Endothelial cell of umbilical vein (primary cell): ENCODE data around the gene CLEC14A. TPM values are rescaled to one million over a fixed set of nuclear protein-coding genes. Genes with fewer than 3 reads are reported as not detected.

Experiments
- BruUV-seq: library from RNA; stranded (reverse); fragments of 400-500 nt; replicated peaks from 2 replicates; lab custom pipeline; 2021; lab: Mats Ljungman, UMichigan
- CTCF ChIA-PET: fragments of 300-600, 350-600 bp; sonication (Branson Sonifier 250); formaldehyde crosslinking; loops from one replicate; lab custom pipeline; 2021; ENCODE audit warnings: antibody characterized with exemption, inconsistent platforms; lab: Charles Lee
- POLR2A ChIA-PET: fragments of 300-600, 350-600 bp; sonication (Branson Sonifier 250); formaldehyde crosslinking; loops from one replicate; lab custom pipeline; 2021; ENCODE audit warnings: antibody characterized with exemption, inconsistent platforms; lab: Charles Lee
- DNase-seq: peaks from one replicate; pipeline ENCODE4 v3.0.0-alpha.2; 2011; ENCODE audit warnings: low read depth, low spot score
- FAIRE-seq: peaks from 2 replicates; lab custom pipeline; 2011; peaks lifted over from hg19 to GRCh38; lab: Jason Lieb, UNC
- H2AFZ ChIP-seq: 2 replicates; pipeline ENCODE4 v1.6.0; 2012; ENCODE audit warnings: low read depth, low read length, control low read depth, inconsistent platforms
- H3K27ac ChIP-seq: 2 replicates; pipeline ENCODE4 v1.5.1; 2011; ENCODE audit warnings: low read depth, mild to moderate bottlenecking, control low read depth, low read length, moderate library complexity; ENCODE audit not compliant: insufficient read depth
- H3K27me3 ChIP-seq, 2 experiments: 2 replicates each; pipeline versions ENCODE4 v1.6.0 to v1.6.1; 2011; ENCODE audit warnings: low read length in 2 of 2, mixed read lengths in 1 of 2; ENCODE audit not compliant: control insufficient read depth in 2 of 2, insufficient read depth in 2 of 2
- H3K36me3 ChIP-seq, 2 experiments: 2 replicates in 1 of 2; 3 replicates in 1 of 2; pipeline ENCODE4 v1.5.1; 2011; ENCODE audit warnings: low read length in 2 of 2, mild to moderate bottlenecking in 1 of 2, moderate library complexity in 1 of 2; ENCODE audit not compliant: control insufficient read depth in 2 of 2, insufficient read depth in 2 of 2; ENCODE audit errors: extremely low read depth in 1 of 2
- H3K4me1 ChIP-seq: 3 replicates; pipeline ENCODE4 v1.5.1; 2011; ENCODE audit warnings: mild to moderate bottlenecking, low read length; ENCODE audit not compliant: control insufficient read depth, insufficient read depth; ENCODE audit errors: extremely low read depth
- H3K4me2 ChIP-seq: 2 replicates; pipeline ENCODE4 v1.6.1; 2011; ENCODE audit warnings: low read length, control low read depth, mixed read lengths; ENCODE audit not compliant: insufficient read depth
- H3K4me3 ChIP-seq, 3 experiments: fragments of 200-600 bp in 1 of 3; sonication (generic), shearing (Covaris generic) in 1 of 3; replicated peaks in 1 of 3; 2 replicates each; pipeline ENCODE4 v1.5.1; 2011 to 2016; ENCODE audit warnings: control low read depth in 3 of 3, low read length in 3 of 3, mild to moderate bottlenecking in 2 of 3, inconsistent platforms in 1 of 3, low read depth in 1 of 3, moderate library complexity in 1 of 3; ENCODE audit not compliant: insufficient read depth in 1 of 3
- H3K79me2 ChIP-seq: 2 replicates; pipeline ENCODE4 v1.6.0; 2012; ENCODE audit warnings: low read length, inconsistent platforms; ENCODE audit not compliant: control insufficient read depth, insufficient read depth
- H3K9ac ChIP-seq: replicated peaks from 2 replicates; pipeline ENCODE3; 2011; ENCODE audit warnings: low read length, control low read depth; ENCODE audit not compliant: insufficient read depth; ENCODE audit errors: extremely low read depth
- H3K9me1 ChIP-seq: replicated peaks from 3 replicates; pipeline ENCODE4 v1.6.0; 2011; ENCODE audit warnings: mild to moderate bottlenecking, low read length; ENCODE audit not compliant: control insufficient read depth, insufficient read depth; ENCODE audit errors: extremely low read depth
- H3K9me3 ChIP-seq: replicated peaks from 2 replicates; pipeline ENCODE4 v1.5.1; 2012; ENCODE audit warnings: low read length, inconsistent platforms; ENCODE audit not compliant: control insufficient read depth, insufficient read depth
- H4K20me1 ChIP-seq: replicated peaks from 2 replicates; pipeline ENCODE3; 2011; ENCODE audit warnings: mild to moderate bottlenecking, low read length; ENCODE audit not compliant: control insufficient read depth, insufficient read depth; ENCODE audit errors: extremely low read depth
- JUN ChIP-seq: IDR thresholded peaks from 2 replicates; pipeline ENCODE4 v1.6.1; 2011; ENCODE audit warnings: borderline replicate concordance, low read depth; ENCODE audit not compliant: insufficient read length, insufficient read depth
- POLR2A ChIP-seq: IDR thresholded peaks from 2 replicates; pipeline ENCODE4 v1.6.1; 2012; ENCODE audit warnings: low read depth, mild to moderate bottlenecking, control low read depth, low read length
- dilution Hi-C: fragments of 300-500 bp; cut with MboI; formaldehyde crosslinking; loops from one replicate; pipeline ENCODE4 v1.15.0; 2019; ENCODE audit warnings: low sequenced_read_pairs; ENCODE audit not compliant: extremely low pct_ligation_motif_present
- intact Hi-C: fragments of 100-400 bp; cut with micrococcal nuclease; formaldehyde crosslinking; loops from one replicate; pipeline ENCODE4 v1.10.0; 2022
- polyA plus RNA-seq, 4 experiments: library from polyadenylated mRNA; depleted of rRNA in 3 of 4; stranded (reverse) in 3 of 4; unstranded in 1 of 4; fragments of >200 nt; gene quantifications; 2 replicates each; pipeline versions ENCODE4 v1.2.1 to v1.2.3, GENCODE V29; 2011 to 2012; ENCODE audit warnings: missing spikeins in 1 of 4
- total RNA-seq: library from RNA; stranded (reverse); gene quantifications from 2 replicates; pipeline ENCODE4 v1.2.3, GENCODE V29; 2021
- TF ChIP-seq, protein P1 (sequence below), 2 donors: IDR thresholded peaks; 1 replicate in 1 of 2; 2 replicates in 1 of 2; pipeline ENCODE4 v1.5.1; 2011; ENCODE audit warnings: low read length in 2 of 2, mild to moderate bottlenecking in 2 of 2, moderate library complexity in 2 of 2, control low read depth in 1 of 2, inconsistent platforms in 1 of 2, low read depth in 1 of 2; ENCODE audit not compliant: insufficient read depth in 1 of 2; ENCODE audit errors: extremely low read depth in 1 of 2

The CLEC14A gene
- total and polyA plus RNA-seq, 2 donors (not counting 3 experiments of a cell fraction or from before 2014, with no cell fraction given), result 396 to 562 TPM

DNA sequence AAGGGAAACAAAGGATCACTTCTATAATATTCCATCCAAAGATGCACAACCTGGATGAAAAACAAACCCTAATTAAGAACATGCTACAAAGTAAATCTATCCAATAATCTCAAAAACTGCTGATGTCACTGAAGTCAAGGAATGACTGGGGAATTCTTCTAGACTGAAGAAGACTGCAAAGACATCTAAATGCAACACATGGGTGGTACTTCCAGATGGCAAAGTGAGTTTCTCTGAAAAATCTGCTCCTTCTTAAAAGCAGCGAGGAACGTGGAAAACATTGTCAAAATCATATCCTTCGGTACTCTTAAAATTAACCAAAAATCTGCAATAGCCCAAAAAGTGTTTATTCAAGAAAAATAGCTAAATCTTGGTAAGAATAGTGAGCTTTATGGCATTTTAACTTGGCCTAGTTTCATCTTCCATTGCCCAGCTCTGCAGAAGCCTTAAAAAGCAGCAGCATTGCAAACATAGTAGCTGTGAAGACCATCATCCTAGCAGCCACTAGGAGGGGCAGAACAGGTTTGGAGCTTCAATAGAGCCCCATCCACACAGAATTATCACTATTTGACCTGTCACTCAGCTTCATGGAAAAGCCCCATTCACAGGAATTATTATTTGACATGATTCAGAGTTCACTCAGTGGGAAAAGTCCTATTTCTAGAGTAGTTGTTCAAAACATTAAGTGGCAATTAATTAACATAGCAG lies 7.4 kb downstream of the CLEC14A start:
- FAIRE-seq, result no peak
- intact Hi-C loops, result loop anchor here (2.0 kb wide), 1 partner anchor 618 kb away; no protein-coding TSS in a partner anchor

More for the DNA sequence above, 7.4 kb downstream of the CLEC14A start:
- no peak for DNase-seq
- CTCF ChIA-PET, result interaction anchor here (0.6 to 10.5 kb wide), 13 partner anchors 9 to 767 kb away, joined by 3 to 120 read pairs (median 4); partner anchors contain the start of gene SSTR1
- Histone ChIP-seq H3K27ac (no peak overlapping the region), H3K9me3 (no peaks in the 10 kb centered on the region), H3K4me3 (no peak overlapping the region), H4K20me1 (peaks cover 21% of the 10 kb centered on the region), H3K4me1 (peaks cover 27% of the 10 kb centered on the region), H3K36me3 (peaks cover 2 to 18% of the 10 kb centered on the region in 2 experiments), H3K9me1 (peaks cover 2% of the 10 kb centered on the region), H3K4me2 (peak overlapping the region; percentile 4), H3K9ac (no peak overlapping the region), H3K27me3 (no peaks in the 10 kb centered on the region), H3K79me2 (peaks cover 61% of the 10 kb centered on the region), H2AFZ (no peak overlapping the region)
- TF ChIP-seq JUN (no peak), POLR2A (peak; percentile 39)
- TF ChIP-seq, protein P1, sequence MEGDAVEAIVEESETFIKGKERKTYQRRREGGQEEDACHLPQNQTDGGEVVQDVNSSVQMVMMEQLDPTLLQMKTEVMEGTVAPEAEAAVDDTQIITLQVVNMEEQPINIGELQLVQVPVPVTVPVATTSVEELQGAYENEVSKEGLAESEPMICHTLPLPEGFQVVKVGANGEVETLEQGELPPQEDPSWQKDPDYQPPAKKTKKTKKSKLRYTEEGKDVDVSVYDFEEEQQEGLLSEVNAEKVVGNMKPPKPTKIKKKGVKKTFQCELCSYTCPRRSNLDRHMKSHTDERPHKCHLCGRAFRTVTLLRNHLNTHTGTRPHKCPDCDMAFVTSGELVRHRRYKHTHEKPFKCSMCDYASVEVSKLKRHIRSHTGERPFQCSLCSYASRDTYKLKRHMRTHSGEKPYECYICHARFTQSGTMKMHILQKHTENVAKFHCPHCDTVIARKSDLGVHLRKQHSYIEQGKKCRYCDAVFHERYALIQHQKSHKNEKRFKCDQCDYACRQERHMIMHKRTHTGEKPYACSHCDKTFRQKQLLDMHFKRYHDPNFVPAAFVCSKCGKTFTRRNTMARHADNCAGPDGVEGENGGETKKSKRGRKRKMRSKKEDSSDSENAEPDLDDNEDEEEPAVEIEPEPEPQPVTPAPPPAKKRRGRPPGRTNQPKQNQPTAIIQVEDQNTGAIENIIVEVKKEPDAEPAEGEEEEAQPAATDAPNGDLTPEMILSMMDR (IDR thresholded peaks at IDR 0.05; ENCODE audit: extremely low read depth in 1 of 2, insufficient read depth in 1 of 2, low read depth in 1 of 2, low read length in 2 of 2), result peak; percentile 30
- dilution Hi-C loops, result no loop called here
- POLR2A ChIA-PET, result no interaction called here
- BruUV-seq, result no TSS peak
